ENCODE measurements around the gene LCE2C. TPM values are rescaled to one million over a fixed set of nuclear protein-coding genes. Genes with fewer than 3 reads are reported as not detected.

LCE2C gene
- polyA plus RNA-seq, 1 donor from 2014 or later = not detected

Other genes starting within 250 kb of the LCE2C start
- not detected in 2 replicates for gene LCE5A, start 164.5 kb upstream of the LCE2C start, polyA plus RNA-seq
- not detected in 2 replicates for gene CRCT1, start 160.8 kb upstream of the LCE2C start, polyA plus RNA-seq
- not detected in 2 replicates for gene LCE3E, start 108.5 kb upstream of the LCE2C start, polyA plus RNA-seq
- gene LCE3D, start 94.8 kb upstream of the LCE2C start, polyA plus RNA-seq = not detected in 2 replicates
- not detected in 2 replicates for gene LCE3C, start 75.0 kb upstream of the LCE2C start, polyA plus RNA-seq
- gene LCE3B, start 61.5 kb upstream of the LCE2C start, polyA plus RNA-seq = not detected in 2 replicates
- not detected in 2 replicates for gene LCE3A, start 52.2 kb upstream of the LCE2C start, polyA plus RNA-seq
- gene LCE2D, start 11.9 kb upstream of the LCE2C start, polyA plus RNA-seq = not detected in 2 replicates
- not detected in 2 replicates for gene LCE2B, start 10.8 kb downstream of the LCE2C start, polyA plus RNA-seq
- not detected in 2 replicates for gene LCE2A, start 23.1 kb downstream of the LCE2C start, polyA plus RNA-seq
- gene LCE4A, start 32.9 kb downstream of the LCE2C start, polyA plus RNA-seq = not detected in 2 replicates
- gene KPRP, start 82.7 kb downstream of the LCE2C start, polyA plus RNA-seq = not detected in 2 replicates
- gene LCE1F, start 99.9 kb downstream of the LCE2C start, polyA plus RNA-seq = not detected in 2 replicates
- not detected in 2 replicates for gene LCE1E, start 111.0 kb downstream of the LCE2C start, polyA plus RNA-seq
- gene LCE1D, start 121.4 kb downstream of the LCE2C start, polyA plus RNA-seq = not detected in 2 replicates
- not detected in 2 replicates for gene LCE1C, start 131.4 kb downstream of the LCE2C start, polyA plus RNA-seq
- gene LCE1B, start 136.7 kb downstream of the LCE2C start, polyA plus RNA-seq = not detected in 2 replicates
- gene LCE1A, start 152.2 kb downstream of the LCE2C start, polyA plus RNA-seq = not detected in 2 replicates
- not detected in 2 replicates for gene LCE6A, start 167.6 kb downstream of the LCE2C start, polyA plus RNA-seq
- gene LCE7A, start 184.7 kb downstream of the LCE2C start, polyA plus RNA-seq = not detected in 2 replicates
- not detected in 2 replicates for gene SMCP, start 203.0 kb downstream of the LCE2C start, polyA plus RNA-seq
- not detected in 2 replicates for gene IVL, start 233.3 kb downstream of the LCE2C start, polyA plus RNA-seq